ENCODE results near the gene RNU5D-1. TPM values are rescaled to one million over a fixed set of nuclear protein-coding genes. Genes with fewer than 3 reads are reported as not detected.

The RNU5D-1 gene
- total RNA-seq, 1 donor = not detected

- TF ChIP-seq CTCF (IDR thresholded peaks at IDR 0.05; ENCODE audit: insufficient read depth, low read depth, low read length) = no peak
- no peak overlapping the region for H3K4me3 ChIP-seq (ENCODE audit: low read depth, low read length)
- DNase-seq (ENCODE audit: low read depth) = no peak
Observed at GRCh38 chr1:44719318-44719717, 11.7 kb downstream of the RNU5D-1 start.

- H3K4me3 ChIP-seq (ENCODE audit: low read depth, low read length) = no peak overlapping the region
Observed at GRCh38 chr1:44718091-44718490, 12.9 kb downstream of the RNU5D-1 start.

GRCh38 chr1:44717653-44718052, 13.3 kb downstream of the RNU5D-1 start:
- H3K4me3 ChIP-seq (ENCODE audit: low read depth, low read length) = no peak overlapping the region
- DNase-seq (ENCODE audit: low read depth) = no peak
- TF ChIP-seq CTCF (IDR thresholded peaks at IDR 0.05; ENCODE audit: insufficient read depth, low read depth, low read length) = no peak

More at GRCh38 chr1:44718091-44718490, 12.9 kb downstream of the RNU5D-1 start:
- TF ChIP-seq CTCF (IDR thresholded peaks at IDR 0.05; ENCODE audit: insufficient read depth, low read depth, low read length) = no peak
- no peak for DNase-seq (ENCODE audit: low read depth)

- DNase-seq (ENCODE audit: low read depth) = no peak
- H3K4me3 ChIP-seq (ENCODE audit: low read depth, low read length) = no peak overlapping the region
- no peak for TF ChIP-seq CTCF (IDR thresholded peaks at IDR 0.05; ENCODE audit: insufficient read depth, low read depth, low read length)
Observed at GRCh38 chr1:44717156-44717555, 13.8 kb downstream of the RNU5D-1 start.

GRCh38 chr1:44714944-44715571, 15.9 kb downstream of the RNU5D-1 start:
- DNase-seq (ENCODE audit: low read depth) = peak; percentile 76
- H3K4me3 ChIP-seq (ENCODE audit: low read depth, low read length) = no peak overlapping the region
- TF ChIP-seq CTCF (IDR thresholded peaks at IDR 0.05; ENCODE audit: insufficient read depth, low read depth, low read length) = peak; percentile 91

- TF ChIP-seq CTCF (IDR thresholded peaks at IDR 0.05; ENCODE audit: insufficient read depth, low read depth, low read length) = no peak
- no peak for DNase-seq (ENCODE audit: low read depth)
Observed at GRCh38 chr1:44714532-44714931, 16.4 kb downstream of the RNU5D-1 start.

GRCh38 chr1:44713321-44713781, 17.6 kb downstream of the RNU5D-1 start:
- no peak for DNase-seq (ENCODE audit: low read depth)
- no peak overlapping the region for H3K4me3 ChIP-seq (ENCODE audit: low read depth, low read length)
- TF ChIP-seq CTCF (IDR thresholded peaks at IDR 0.05; ENCODE audit: insufficient read depth, low read depth, low read length) = no peak

More at GRCh38 chr1:44714532-44714931, 16.4 kb downstream of the RNU5D-1 start:
- no peak overlapping the region for H3K4me3 ChIP-seq (ENCODE audit: low read depth, low read length)
